ENCODE results near the gene KRT79.

- TF ChIP-seq, protein P1, sequence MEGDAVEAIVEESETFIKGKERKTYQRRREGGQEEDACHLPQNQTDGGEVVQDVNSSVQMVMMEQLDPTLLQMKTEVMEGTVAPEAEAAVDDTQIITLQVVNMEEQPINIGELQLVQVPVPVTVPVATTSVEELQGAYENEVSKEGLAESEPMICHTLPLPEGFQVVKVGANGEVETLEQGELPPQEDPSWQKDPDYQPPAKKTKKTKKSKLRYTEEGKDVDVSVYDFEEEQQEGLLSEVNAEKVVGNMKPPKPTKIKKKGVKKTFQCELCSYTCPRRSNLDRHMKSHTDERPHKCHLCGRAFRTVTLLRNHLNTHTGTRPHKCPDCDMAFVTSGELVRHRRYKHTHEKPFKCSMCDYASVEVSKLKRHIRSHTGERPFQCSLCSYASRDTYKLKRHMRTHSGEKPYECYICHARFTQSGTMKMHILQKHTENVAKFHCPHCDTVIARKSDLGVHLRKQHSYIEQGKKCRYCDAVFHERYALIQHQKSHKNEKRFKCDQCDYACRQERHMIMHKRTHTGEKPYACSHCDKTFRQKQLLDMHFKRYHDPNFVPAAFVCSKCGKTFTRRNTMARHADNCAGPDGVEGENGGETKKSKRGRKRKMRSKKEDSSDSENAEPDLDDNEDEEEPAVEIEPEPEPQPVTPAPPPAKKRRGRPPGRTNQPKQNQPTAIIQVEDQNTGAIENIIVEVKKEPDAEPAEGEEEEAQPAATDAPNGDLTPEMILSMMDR (IDR thresholded peaks at IDR 0.05): no peak
- no peak for TF ChIP-seq POLR2A (IDR thresholded peaks at IDR 0.05)
These were observed 61.9 kb downstream of the KRT79 start for GRCh38 chr12:52772188-52772587.

Data from heart left ventricle (tissue), 13 donors.